Neural cell (in vitro differentiated cells): ENCODE data around the gene SRSF12. TPM values are rescaled to one million over a fixed set of nuclear protein-coding genes. Genes with fewer than 3 reads are reported as not detected.

Experiments used
- H2AFZ ChIP-seq: fragments of 200-600, 300-800 bp; sonication (generic), shearing (Covaris generic); 2 replicates; pipeline ENCODE4 v1.6.0; 2014; ENCODE audit warnings: low read depth, mild to moderate bottlenecking, antibody characterized with exemption, low read length, moderate library complexity
- H3F3A ChIP-seq: fragments of 200-600 bp; shearing (Covaris generic); 2 replicates; pipeline ENCODE4 v1.6.1; 2016; ENCODE audit warnings: mild to moderate bottlenecking, moderate library complexity, mixed read lengths, antibody characterized with exemption, low read length; ENCODE audit not compliant: insufficient read depth, poor library complexity, severe bottlenecking
- H3K27ac ChIP-seq: fragments of 200-600, 300-800 bp; sonication (generic), shearing (Covaris generic); 2 replicates; pipeline ENCODE4 v1.5.1; 2014; ENCODE audit warnings: mild to moderate bottlenecking, low read length, moderate library complexity
- H3K27me3 ChIP-seq: fragments of 300-800, 200-600 bp; sonication (generic), shearing (Covaris generic); 2 replicates; pipeline ENCODE4 v1.6.0; 2014; ENCODE audit warnings: mild to moderate bottlenecking, low read depth, low read length, moderate library complexity; ENCODE audit not compliant: insufficient read depth
- H3K36me3 ChIP-seq: fragments of 300-800, 200-600 bp; sonication (generic), shearing (Covaris generic); 2 replicates; pipeline ENCODE4 v1.5.1; 2014; ENCODE audit warnings: mild to moderate bottlenecking, antibody characterized with exemption, low read length, moderate library complexity; ENCODE audit not compliant: insufficient read depth
- H3K4me2 ChIP-seq: fragments of 300-800, 200-600 bp; sonication (generic), shearing (Covaris generic); 2 replicates; pipeline ENCODE4 v1.6.0; 2014; ENCODE audit warnings: mild to moderate bottlenecking, low read length
- H3K4me3 ChIP-seq: fragments of 300-800, 200-600 bp; sonication (generic), shearing (Covaris generic); 2 replicates; pipeline ENCODE4 v1.5.1; 2014; ENCODE audit warnings: mild to moderate bottlenecking, low read length, moderate library complexity
- H3K79me2 ChIP-seq: fragments of 200-600 bp; shearing (Covaris generic); replicated peaks from 2 replicates; pipeline ENCODE4 v1.6.0; 2014; ENCODE audit warnings: mild to moderate bottlenecking, low read length, moderate library complexity; ENCODE audit not compliant: insufficient read depth
- H3K9ac ChIP-seq: fragments of 300-800, 200-600 bp; sonication (generic), shearing (Covaris generic); 2 replicates; pipeline ENCODE4 v1.6.1; 2016; ENCODE audit warnings: mild to moderate bottlenecking, low read length, mixed read lengths
- H3K9me2 ChIP-seq: fragments of 200-600 bp; shearing (Covaris generic); 2 replicates; pipeline ENCODE4 v1.6.1; 2016; ENCODE audit warnings: mild to moderate bottlenecking, low read length, mixed read lengths; ENCODE audit not compliant: insufficient read depth
- H3K9me3 ChIP-seq: fragments of 200-600, 300-800 bp; sonication (generic), shearing (Covaris generic); 2 replicates; pipeline ENCODE4 v1.6.1; 2016; ENCODE audit warnings: mild to moderate bottlenecking, mixed run types, low read length, moderate library complexity, mixed read lengths
- H4K20me1 ChIP-seq: fragments of 200-600 bp; shearing (Covaris generic); 2 replicates; pipeline ENCODE4 v1.6.1; 2016; ENCODE audit warnings: mild to moderate bottlenecking, mixed run types; ENCODE audit not compliant: insufficient read depth
- EP300 ChIP-seq: fragments of 450-650 bp; conservative IDR thresholded peaks from 2 replicates; pipeline ENCODE4 v1.6.1; 2014; ENCODE audit warnings: antibody characterized with exemption, mild to moderate bottlenecking, moderate library complexity; ENCODE audit not compliant: poor library complexity, severe bottlenecking
- EZH2 ChIP-seq: fragments of 200-600, 300-800 bp; shearing (Covaris generic), sonication (generic); IDR thresholded peaks from 2 replicates; pipeline ENCODE4 v1.6.1; 2014; ENCODE audit warnings: antibody characterized with exemption, low read length, borderline replicate concordance, mild to moderate bottlenecking; ENCODE audit not compliant: insufficient read depth, poor library complexity, severe bottlenecking
- MXI1 ChIP-seq: fragments of 450-650 bp; conservative IDR thresholded peaks from 2 replicates; pipeline ENCODE4 v1.6.1; 2014; ENCODE audit warnings: antibody characterized with exemption, mild to moderate bottlenecking; ENCODE audit not compliant: poor library complexity, severe bottlenecking
- POLR2AphosphoS5 ChIP-seq: IDR thresholded peaks from 2 replicates; pipeline ENCODE4 v1.6.1; 2012
- RAD21 ChIP-seq: fragments of 450-650 bp; conservative IDR thresholded peaks from 2 replicates; pipeline ENCODE4 v1.6.1; 2014; ENCODE audit warnings: antibody characterized with exemption, mild to moderate bottlenecking, moderate library complexity
- SMC3 ChIP-seq: fragments of 450-650 bp; conservative IDR thresholded peaks from 2 replicates; pipeline ENCODE4 v1.6.1; 2014; ENCODE audit warnings: antibody characterized with exemption, mild to moderate bottlenecking, moderate library complexity; ENCODE audit not compliant: poor library complexity
- TAF1 ChIP-seq: IDR thresholded peaks from 2 replicates; pipeline ENCODE4 v1.6.1; 2012; ENCODE audit warnings: low read depth
- polyA plus RNA-seq: library from polyadenylated mRNA; depleted of rRNA; stranded (reverse); fragments of >200 nt; gene quantifications from 2 replicates; pipeline ENCODE4 v1.2.3, GENCODE V29; 2014
- TF ChIP-seq, protein P1 (sequence below): IDR thresholded peaks from 2 replicates; pipeline ENCODE4 v1.6.1; 2012; ENCODE audit warnings: borderline replicate concordance
- TF ChIP-seq, protein P2 (sequence below): fragments of 450-650 bp; IDR thresholded peaks from 2 replicates; pipeline ENCODE4 v1.5.1; 2014; ENCODE audit warnings: antibody characterized with exemption, mild to moderate bottlenecking, moderate library complexity; ENCODE audit not compliant: poor library complexity, severe bottlenecking

Gene SRSF12
- polyA plus RNA-seq, 1 donor from 2014 or later = 44.0 TPM

DNA sequence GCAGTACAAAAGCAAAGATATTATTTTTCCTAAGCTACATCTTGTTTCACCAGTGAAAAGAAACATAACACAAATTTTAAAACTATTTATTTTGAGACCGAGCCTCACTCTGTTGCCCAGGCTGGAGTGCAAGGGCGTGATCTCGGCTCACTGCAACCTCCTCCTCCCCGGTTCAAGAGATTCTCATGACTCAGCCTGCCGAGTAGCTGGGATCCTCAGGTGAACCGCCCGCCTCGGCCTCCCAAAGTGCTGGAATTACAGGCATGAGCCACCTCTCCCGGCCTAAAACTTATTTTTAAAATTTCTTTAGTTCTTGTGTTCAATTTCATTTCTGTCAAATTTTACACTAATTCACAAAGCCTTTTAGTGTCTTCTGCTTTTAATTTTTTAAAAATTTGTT, 5.9 kb downstream of the SRSF12 start:
- Histone ChIP-seq H3K27ac (no peak overlapping the region), H3K9me3 (no peaks in the 10 kb centered on the region), H3K27me3 (no peaks in the 10 kb centered on the region), H3K9ac (no peak overlapping the region), H4K20me1 (no peaks in the 10 kb centered on the region), H3K4me3 (no peak overlapping the region), H3K4me2 (no peak overlapping the region), H3K36me3 (no peaks in the 10 kb centered on the region), H3K9me2 (no peaks in the 10 kb centered on the region), H2AFZ (no peak overlapping the region), H3F3A (no peaks in the 10 kb centered on the region), H3K79me2 (peaks cover 45% of the 10 kb centered on the region)
- TF ChIP-seq RAD21 (no peak), SMC3 (no peak), EP300 (no peak), EZH2 (no peak), POLR2AphosphoS5 (no peak), MXI1 (no peak), TAF1 (no peak)
- TF ChIP-seq, protein P1, sequence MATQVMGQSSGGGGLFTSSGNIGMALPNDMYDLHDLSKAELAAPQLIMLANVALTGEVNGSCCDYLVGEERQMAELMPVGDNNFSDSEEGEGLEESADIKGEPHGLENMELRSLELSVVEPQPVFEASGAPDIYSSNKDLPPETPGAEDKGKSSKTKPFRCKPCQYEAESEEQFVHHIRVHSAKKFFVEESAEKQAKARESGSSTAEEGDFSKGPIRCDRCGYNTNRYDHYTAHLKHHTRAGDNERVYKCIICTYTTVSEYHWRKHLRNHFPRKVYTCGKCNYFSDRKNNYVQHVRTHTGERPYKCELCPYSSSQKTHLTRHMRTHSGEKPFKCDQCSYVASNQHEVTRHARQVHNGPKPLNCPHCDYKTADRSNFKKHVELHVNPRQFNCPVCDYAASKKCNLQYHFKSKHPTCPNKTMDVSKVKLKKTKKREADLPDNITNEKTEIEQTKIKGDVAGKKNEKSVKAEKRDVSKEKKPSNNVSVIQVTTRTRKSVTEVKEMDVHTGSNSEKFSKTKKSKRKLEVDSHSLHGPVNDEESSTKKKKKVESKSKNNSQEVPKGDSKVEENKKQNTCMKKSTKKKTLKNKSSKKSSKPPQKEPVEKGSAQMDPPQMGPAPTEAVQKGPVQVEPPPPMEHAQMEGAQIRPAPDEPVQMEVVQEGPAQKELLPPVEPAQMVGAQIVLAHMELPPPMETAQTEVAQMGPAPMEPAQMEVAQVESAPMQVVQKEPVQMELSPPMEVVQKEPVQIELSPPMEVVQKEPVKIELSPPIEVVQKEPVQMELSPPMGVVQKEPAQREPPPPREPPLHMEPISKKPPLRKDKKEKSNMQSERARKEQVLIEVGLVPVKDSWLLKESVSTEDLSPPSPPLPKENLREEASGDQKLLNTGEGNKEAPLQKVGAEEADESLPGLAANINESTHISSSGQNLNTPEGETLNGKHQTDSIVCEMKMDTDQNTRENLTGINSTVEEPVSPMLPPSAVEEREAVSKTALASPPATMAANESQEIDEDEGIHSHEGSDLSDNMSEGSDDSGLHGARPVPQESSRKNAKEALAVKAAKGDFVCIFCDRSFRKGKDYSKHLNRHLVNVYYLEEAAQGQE = no peak
- TF ChIP-seq, protein P2, sequence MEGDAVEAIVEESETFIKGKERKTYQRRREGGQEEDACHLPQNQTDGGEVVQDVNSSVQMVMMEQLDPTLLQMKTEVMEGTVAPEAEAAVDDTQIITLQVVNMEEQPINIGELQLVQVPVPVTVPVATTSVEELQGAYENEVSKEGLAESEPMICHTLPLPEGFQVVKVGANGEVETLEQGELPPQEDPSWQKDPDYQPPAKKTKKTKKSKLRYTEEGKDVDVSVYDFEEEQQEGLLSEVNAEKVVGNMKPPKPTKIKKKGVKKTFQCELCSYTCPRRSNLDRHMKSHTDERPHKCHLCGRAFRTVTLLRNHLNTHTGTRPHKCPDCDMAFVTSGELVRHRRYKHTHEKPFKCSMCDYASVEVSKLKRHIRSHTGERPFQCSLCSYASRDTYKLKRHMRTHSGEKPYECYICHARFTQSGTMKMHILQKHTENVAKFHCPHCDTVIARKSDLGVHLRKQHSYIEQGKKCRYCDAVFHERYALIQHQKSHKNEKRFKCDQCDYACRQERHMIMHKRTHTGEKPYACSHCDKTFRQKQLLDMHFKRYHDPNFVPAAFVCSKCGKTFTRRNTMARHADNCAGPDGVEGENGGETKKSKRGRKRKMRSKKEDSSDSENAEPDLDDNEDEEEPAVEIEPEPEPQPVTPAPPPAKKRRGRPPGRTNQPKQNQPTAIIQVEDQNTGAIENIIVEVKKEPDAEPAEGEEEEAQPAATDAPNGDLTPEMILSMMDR = no peak

- no peaks in the 10 kb centered on the region for H3K9me2 ChIP-seq
- TF ChIP-seq, protein P2 = no peak
- no peak for TF ChIP-seq EP300
- TF ChIP-seq RAD21 = no peak
- TF ChIP-seq, protein P1 = no peak
- TF ChIP-seq POLR2AphosphoS5 = no peak
- TF ChIP-seq TAF1 = no peak
- no peak for TF ChIP-seq EZH2
- TF ChIP-seq SMC3 = no peak
- TF ChIP-seq MXI1 = no peak
Measured at GRCh38 chr6:89110284-89110683, 7.6 kb downstream of the SRSF12 start.

More at GRCh38 chr6:89110284-89110683, 7.6 kb downstream of the SRSF12 start:
- H3F3A ChIP-seq = no peaks in the 10 kb centered on the region
- no peaks in the 10 kb centered on the region for H3K9me3 ChIP-seq
- H4K20me1 ChIP-seq = no peaks in the 10 kb centered on the region
- no peak overlapping the region for H3K4me2 ChIP-seq
- no peak overlapping the region for H3K27ac ChIP-seq
- no peak overlapping the region for H2AFZ ChIP-seq
- peaks cover 31% of the 10 kb centered on the region for H3K79me2 ChIP-seq
- no peaks in the 10 kb centered on the region for H3K27me3 ChIP-seq
- H3K4me3 ChIP-seq = no peak overlapping the region
- no peak overlapping the region for H3K9ac ChIP-seq
- H3K36me3 ChIP-seq = peaks cover 4% of the 10 kb centered on the region
